Measurements from ENCODE around the gene IL6R.

The IL6R gene

DNA sequence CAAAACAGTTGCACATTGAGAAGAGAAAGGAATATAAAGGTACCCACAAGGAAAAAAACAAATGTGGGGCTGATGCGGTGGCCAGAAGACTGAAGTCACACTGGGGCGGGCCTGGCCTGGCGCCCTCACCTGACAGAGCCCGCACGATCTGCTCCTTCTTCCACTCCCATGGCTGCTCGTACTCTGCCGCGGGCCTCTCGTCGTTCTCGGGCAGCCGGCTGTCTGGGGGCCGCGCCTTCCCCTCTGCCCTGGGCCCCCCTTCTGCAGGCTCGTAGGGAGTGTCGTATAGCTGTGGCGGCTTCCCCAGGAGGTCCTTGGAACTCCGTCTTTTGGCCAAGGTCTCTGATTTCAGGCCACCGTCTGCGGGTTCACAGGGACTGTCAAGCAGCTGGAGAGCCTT lies 83.8 kb downstream of the IL6R start:
- Histone ChIP-seq H3K27ac (ENCODE audit: low read length) (no peak overlapping the region), H3F3A (ENCODE audit: insufficient read depth, low read length) (no peaks in the 10 kb centered on the region), H3K9me2 (replicated peaks; ENCODE audit: insufficient read depth, low read length) (no peaks in the 10 kb centered on the region), H3K4me1 (ENCODE audit: low read length) (peaks cover 10% of the 10 kb centered on the region; the same call in 1 of the 2 replicates), H4K20me1 (ENCODE audit: insufficient read depth, low read length) (no peaks in the 10 kb centered on the region), H3K79me2 (ENCODE audit: low read length) (no peaks in the 10 kb centered on the region), H3K9ac (ENCODE audit: low read length) (no peak overlapping the region), H2AFZ (ENCODE audit: low read length) (no peak overlapping the region), H3K4me3 (ENCODE audit: low read length) (no peak overlapping the region), H3K4me2 (ENCODE audit: low read depth, low read length) (no peak overlapping the region), H3K9me3 (replicated peaks; ENCODE audit: insufficient read depth, low read length) (no peaks in the 10 kb centered on the region), H3K27me3 (replicated peaks; ENCODE audit: insufficient read depth, low read length) (no peaks in the 10 kb centered on the region), H3K36me3 (replicated peaks; ENCODE audit: insufficient read depth, low read length) (no peaks in the 10 kb centered on the region)
- TF ChIP-seq CTCF (IDR thresholded peaks at IDR 0.05; ENCODE audit: low read length), result no peak
- no peak for TF ChIP-seq EZH2 (optimal IDR thresholded peaks at IDR 0.05; ENCODE audit: low read depth, low read length)
- TF ChIP-seq EZH2phosphoT487 (IDR thresholded peaks at IDR 0.05; ENCODE audit: low read length), result no peak
- no peak for DNase-seq

- no peaks in the 10 kb centered on the region for H3K27me3 ChIP-seq (replicated peaks; ENCODE audit: insufficient read depth, low read length)
- H3F3A ChIP-seq (ENCODE audit: insufficient read depth, low read length), result no peaks in the 10 kb centered on the region
- no peak overlapping the region for H2AFZ ChIP-seq (ENCODE audit: low read length)
- H3K4me3 ChIP-seq (ENCODE audit: low read length), result no peak overlapping the region
- H3K27ac ChIP-seq (ENCODE audit: low read length), result no peak overlapping the region
- H3K79me2 ChIP-seq (ENCODE audit: low read length), result no peaks in the 10 kb centered on the region
- H3K4me2 ChIP-seq (ENCODE audit: low read depth, low read length), result no peak overlapping the region
- no peak overlapping the region for H3K9ac ChIP-seq (ENCODE audit: low read length)
- H3K36me3 ChIP-seq (replicated peaks; ENCODE audit: insufficient read depth, low read length), result no peaks in the 10 kb centered on the region
- TF ChIP-seq EZH2 (optimal IDR thresholded peaks at IDR 0.05; ENCODE audit: low read depth, low read length) (no peak), CTCF (IDR thresholded peaks at IDR 0.05; ENCODE audit: low read length) (no peak), EZH2phosphoT487 (IDR thresholded peaks at IDR 0.05; ENCODE audit: low read length) (no peak)
- no peaks in the 10 kb centered on the region for H4K20me1 ChIP-seq (ENCODE audit: insufficient read depth, low read length)
- H3K9me2 ChIP-seq (replicated peaks; ENCODE audit: insufficient read depth, low read length), result no peaks in the 10 kb centered on the region
- no peaks in the 10 kb centered on the region for H3K9me3 ChIP-seq (replicated peaks; ENCODE audit: insufficient read depth, low read length)
- H3K4me1 ChIP-seq (ENCODE audit: low read length), result peaks cover 10% of the 10 kb centered on the region; the same call in 1 of the 2 replicates
- DNase-seq, result no peak
Measured at GRCh38 chr1:154489695-154490274, 84.6 kb downstream of the IL6R start.

DNA sequence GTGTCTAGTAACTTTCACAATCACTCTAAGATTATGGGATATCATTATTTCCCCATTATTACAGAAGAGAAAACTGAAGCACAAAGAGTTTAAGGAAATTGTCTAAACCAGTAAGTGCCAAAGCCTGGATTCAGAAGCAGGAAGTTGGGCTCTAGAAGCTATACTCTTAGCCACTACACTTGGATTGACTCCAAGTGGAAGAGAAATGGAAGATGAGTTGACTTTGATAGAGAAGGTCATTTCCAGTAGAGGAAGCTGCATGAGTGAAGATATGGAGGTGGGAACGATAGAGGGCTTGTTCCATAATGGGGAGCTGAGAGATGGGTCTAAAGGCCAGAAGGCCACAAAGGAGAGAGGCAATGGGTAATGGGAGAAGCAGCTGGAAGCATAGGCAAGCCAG lies 85.2 kb downstream of the IL6R start:
- Histone ChIP-seq H3K4me2 (ENCODE audit: low read depth, low read length) (no peak overlapping the region), H3K4me3 (ENCODE audit: low read length) (no peak overlapping the region), H3K4me1 (ENCODE audit: low read length) (peaks cover 10% of the 10 kb centered on the region; the same call in 1 of the 2 replicates), H2AFZ (ENCODE audit: low read length) (no peak overlapping the region), H4K20me1 (ENCODE audit: insufficient read depth, low read length) (no peaks in the 10 kb centered on the region), H3K36me3 (replicated peaks; ENCODE audit: insufficient read depth, low read length) (no peaks in the 10 kb centered on the region), H3F3A (ENCODE audit: insufficient read depth, low read length) (no peaks in the 10 kb centered on the region), H3K27me3 (replicated peaks; ENCODE audit: insufficient read depth, low read length) (no peaks in the 10 kb centered on the region), H3K79me2 (ENCODE audit: low read length) (no peaks in the 10 kb centered on the region), H3K27ac (ENCODE audit: low read length) (no peak overlapping the region), H3K9me2 (replicated peaks; ENCODE audit: insufficient read depth, low read length) (no peaks in the 10 kb centered on the region), H3K9ac (ENCODE audit: low read length) (no peak overlapping the region), H3K9me3 (replicated peaks; ENCODE audit: insufficient read depth, low read length) (no peaks in the 10 kb centered on the region)
- DNase-seq, result no peak
- TF ChIP-seq CTCF (IDR thresholded peaks at IDR 0.05; ENCODE audit: low read length) (no peak), EZH2 (optimal IDR thresholded peaks at IDR 0.05; ENCODE audit: low read depth, low read length) (no peak), EZH2phosphoT487 (IDR thresholded peaks at IDR 0.05; ENCODE audit: low read length) (no peak)

Measured in MM.1S (cell line).